Dermis microvascular lymphatic vessel endothelial cell (primary cell): Measurements from ENCODE around the gene NCCRP1. TPM values are rescaled to one million over a fixed set of nuclear protein-coding genes. Genes with fewer than 3 reads are reported as not detected.
"Not testable (repeated sequence)": the region's sequence is repeated elsewhere in the genome, so short reads cannot be mapped to it uniquely, and the experiment has no call there.

ENCODE experiments used
- DNase-seq, 2 donors: peaks; one replicate each; pipeline versions ENCODE4 v3.0.0 to v3.0.0-alpha.2; 2010; ENCODE audit warnings: low read depth in 2 of 2
- total RNA-seq: library from RNA; depleted of rRNA; stranded (reverse); fragments of >200 nt; gene quantifications from 2 replicates; pipeline ENCODE4 v1.2.1, GENCODE V29; 2014

NCCRP1 gene
- total RNA-seq, 1 donor from 2014 or later = not detected

DNA sequence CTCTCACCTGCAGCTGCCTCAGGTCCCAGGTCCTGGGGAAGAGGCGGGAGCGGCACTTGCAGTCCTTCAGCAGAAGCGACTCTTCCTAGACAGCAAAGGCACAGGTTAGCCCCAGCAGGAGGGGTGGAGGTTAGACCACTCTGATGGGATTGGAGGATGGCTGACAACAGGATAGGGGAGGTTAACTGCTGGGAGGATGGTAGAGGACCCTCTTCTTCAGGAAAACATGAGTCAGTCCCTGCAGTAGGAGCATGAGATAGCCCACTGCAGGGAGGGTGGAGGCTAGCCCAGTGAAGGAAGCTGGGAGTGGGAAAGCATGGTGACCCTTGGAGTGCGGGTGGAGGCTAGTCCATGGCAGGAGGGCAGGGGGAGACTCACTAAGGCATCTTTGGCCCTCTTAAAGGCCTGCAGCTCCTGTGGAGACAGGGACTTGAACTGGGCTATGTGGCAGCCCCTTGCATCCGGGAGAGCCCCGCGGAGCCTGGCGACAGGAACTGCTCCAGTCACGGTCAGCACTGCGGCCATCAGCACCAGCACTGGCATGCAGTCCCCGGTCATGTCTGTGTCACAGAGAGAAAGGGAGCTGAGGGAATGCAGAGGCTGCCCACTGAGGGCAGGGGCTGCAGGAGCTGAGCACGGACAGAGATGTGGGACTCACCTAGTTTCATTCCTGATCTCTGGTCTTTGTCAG lies 47.8 kb downstream of the NCCRP1 start, which contains the start of gene IFNL3:
IFNL3 (minus strand) TSS at position 597 of the 691 bp plus-strand sequence; CDS start at position 558, 39 bp downstream.
- DNase-seq = not testable (repeated sequence)

GRCh38 chr19:39245166-39245565 lies 48.4 kb downstream of the NCCRP1 start:
- not testable (repeated sequence) for DNase-seq

- peak in 1 of 2 donors; percentile 26 for DNase-seq
Observed at GRCh38 chr19:39246951-39247669, 50.3 kb downstream of the NCCRP1 start.

DNA sequence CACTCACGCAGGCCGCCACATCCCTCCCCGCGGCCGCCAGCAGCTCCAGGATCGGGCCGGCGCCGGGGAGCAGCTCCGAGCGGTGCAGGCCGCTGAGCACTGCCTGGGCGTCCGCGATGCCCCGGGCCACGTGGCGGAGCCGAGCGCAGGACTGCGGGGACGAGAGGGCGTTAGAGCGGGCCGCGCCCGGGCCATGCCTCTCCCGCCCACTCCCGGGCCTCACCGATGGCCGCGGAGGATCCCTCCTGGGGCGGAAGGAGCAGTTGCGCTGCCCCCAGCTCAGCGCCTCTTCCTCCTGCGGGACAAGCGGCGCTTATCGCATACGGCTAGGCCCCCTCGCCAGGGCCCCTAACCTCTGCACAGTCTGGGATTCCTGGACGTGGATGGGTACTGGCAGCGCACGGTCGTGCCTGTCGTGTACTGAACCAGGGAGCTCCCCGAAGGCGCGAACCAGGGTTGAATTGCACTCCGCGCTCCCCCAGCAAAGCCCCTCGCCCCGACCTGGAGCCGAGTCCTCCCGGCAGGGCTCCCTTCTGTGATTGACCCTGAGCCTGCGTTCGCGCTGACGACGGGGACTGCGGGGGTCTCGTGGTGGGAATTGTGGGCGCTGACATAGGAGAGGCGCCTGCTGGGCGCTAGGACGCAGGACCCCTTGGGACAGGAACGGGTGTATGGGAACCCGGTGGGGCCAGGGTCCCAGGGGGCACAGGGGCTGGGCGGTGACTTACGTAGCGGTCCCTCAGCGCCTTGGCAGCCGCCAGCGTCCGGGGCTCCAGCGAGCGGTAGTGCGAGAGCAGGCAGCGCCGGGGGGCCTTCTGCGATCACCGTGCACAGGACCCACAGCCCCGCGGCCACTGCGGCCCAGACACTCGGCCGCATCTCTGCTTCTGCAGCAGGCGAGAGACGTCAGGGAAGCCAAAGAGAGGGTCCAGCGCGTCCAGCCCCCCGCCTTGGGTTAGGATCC lies 51.2 kb downstream of the NCCRP1 start:
- DNase-seq = no peak

GRCh38 chr19:39248806-39249205 lies 52.0 kb downstream of the NCCRP1 start, which contains the start of gene IFNL4:
Gene IFNL4 (minus strand): TSS chr19:39248856.
- DNase-seq = no peak

GRCh38 chr19:39251081-39251480 lies 54.3 kb downstream of the NCCRP1 start:
- no peak for DNase-seq

Other genes starting within 250 kb of the NCCRP1 start
- gene FBXO17, start 221.2 kb upstream of the NCCRP1 start, total RNA-seq = 13.6 and 29.0 TPM in 2 replicates
- 0.77 and 1.0 TPM in 2 replicates for gene FBXO27, start 164.4 kb upstream of the NCCRP1 start, total RNA-seq
- not detected in 2 replicates for gene ACP7, start 112.6 kb upstream of the NCCRP1 start, total RNA-seq
- 4.2 and 6.1 TPM in 2 replicates for gene PAK4, start 71.2 kb upstream of the NCCRP1 start, total RNA-seq
- not detected in 2 replicates for gene SYCN, start 7.3 kb downstream of the NCCRP1 start, total RNA-seq
- not detected in 2 replicates for gene IFNL3, start 48.0 kb downstream of the NCCRP1 start, total RNA-seq
- not detected in 2 replicates for gene IFNL4, start 51.9 kb downstream of the NCCRP1 start, total RNA-seq
- not detected in 2 replicates for gene IFNL2, start 71.4 kb downstream of the NCCRP1 start, total RNA-seq
- gene IFNL1, start 99.4 kb downstream of the NCCRP1 start, total RNA-seq = not detected in 2 replicates
- gene LRFN1, start 123.9 kb downstream of the NCCRP1 start, total RNA-seq = 0.39 and 0.76 TPM in 2 replicates
- gene GMFG, start 139.1 kb downstream of the NCCRP1 start, total RNA-seq = 194 and 220 TPM in 2 replicates
- gene SAMD4B, start 145.5 kb downstream of the NCCRP1 start, total RNA-seq = 19.8 and 31.2 TPM in 2 replicates
- 23.4 and 24.9 TPM in 2 replicates for gene PAF1, start 194.1 kb downstream of the NCCRP1 start, total RNA-seq
- 11.6 and 17.3 TPM in 2 replicates for gene MED29, start 194.4 kb downstream of the NCCRP1 start, total RNA-seq
- gene ZFP36, start 209.9 kb downstream of the NCCRP1 start, total RNA-seq = 0.64 and 1.8 TPM in 2 replicates
- gene PLEKHG2, start 215.7 kb downstream of the NCCRP1 start, total RNA-seq = 10.5 and 16.9 TPM in 2 replicates
- gene RPS16, start 239.0 kb downstream of the NCCRP1 start, total RNA-seq = 117 and 133 TPM in 2 replicates
- gene SUPT5H, start 248.6 kb downstream of the NCCRP1 start, total RNA-seq = 29.9 and 38.1 TPM in 2 replicates